ENCODE measurements around the gene PROCA1.

The PROCA1 gene

DNA sequence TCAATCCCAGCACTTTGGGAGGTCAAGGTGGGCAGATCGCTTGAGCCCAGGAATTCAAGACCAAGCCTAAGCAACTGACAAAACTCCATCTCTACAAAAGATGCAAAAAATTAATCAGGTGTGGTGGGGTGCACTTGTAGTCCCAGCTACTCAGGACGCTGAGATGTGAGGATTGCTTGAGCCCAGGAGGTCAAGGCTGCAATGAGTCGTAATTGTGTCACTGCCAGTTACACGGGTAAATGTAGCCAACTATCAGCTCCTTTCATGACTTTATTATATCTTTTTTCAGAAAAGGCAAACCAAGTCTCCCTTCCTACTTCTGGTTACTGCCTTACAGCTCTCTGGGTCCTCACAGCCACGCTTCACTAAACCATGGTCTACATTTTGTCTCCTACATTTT, 53.9 kb downstream of the PROCA1 start:
- Mint-ChIP-seq H3K27ac (ENCODE audit: low read depth) (no peak overlapping the region), H3K36me3 (ENCODE audit: insufficient read depth) (peaks cover 19% of the 10 kb centered on the region), H3K4me3 (no peak overlapping the region), H3K4me1 (peaks cover 48% of the 10 kb centered on the region), H3K9me3 (no peaks in the 10 kb centered on the region), H3K27me3 (no peaks in the 10 kb centered on the region)
- no peak for ATAC-seq (replicated peaks; ENCODE audit: extremely low read depth, poor library complexity, severe bottlenecking)
- DNase-seq (ENCODE audit: low spot score in 2 of 2): no peak

DNA sequence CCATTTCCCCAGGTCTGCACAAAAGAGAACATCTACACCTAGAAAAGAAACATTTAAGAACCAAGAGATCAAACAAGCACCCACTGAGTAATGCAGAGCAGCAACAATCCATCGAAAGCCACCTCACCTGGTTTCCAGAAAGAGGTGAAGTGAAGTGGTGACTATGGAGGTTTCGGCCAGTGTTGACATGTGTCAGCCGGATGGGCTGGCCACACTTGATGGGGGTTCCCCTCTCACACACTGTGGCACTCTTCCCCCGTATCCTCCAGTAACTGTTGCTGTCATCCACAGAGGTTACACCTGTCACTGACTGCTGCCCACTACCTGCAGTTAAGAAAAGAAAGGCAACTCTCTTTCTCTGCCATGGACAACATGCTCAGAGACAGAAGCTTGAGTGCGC, 56.5 kb downstream of the PROCA1 start:
- Mint-ChIP-seq H3K4me1 (peaks cover 32% of the 10 kb centered on the region), H3K36me3 (ENCODE audit: insufficient read depth) (peaks cover 25% of the 10 kb centered on the region), H3K4me3 (no peak overlapping the region), H3K27ac (ENCODE audit: low read depth) (no peak overlapping the region), H3K9me3 (no peaks in the 10 kb centered on the region), H3K27me3 (no peaks in the 10 kb centered on the region)
- DNase-seq (ENCODE audit: low spot score in 2 of 2) (no peak), ATAC-seq (replicated peaks; ENCODE audit: extremely low read depth, poor library complexity, severe bottlenecking) (no peak)

Measured in central memory CD8-positive, alpha-beta T cell (primary cell).